GM23338 (cell line): ENCODE measurements around the gene MARS2. TPM values are rescaled to one million over a fixed set of nuclear protein-coding genes. Genes with fewer than 3 reads are reported as not detected.

Experiments used
- ATAC-seq: fragments of 200-7000 bp; cut with Tn5 transposase; 3 replicates; pipeline ENCODE4 v1.9.1; 2020
- DNase-seq: peaks from one replicate; pipeline ENCODE4 v3.0.0-alpha.2; 2015; ENCODE audit warnings: low spot score
- H2AFZ ChIP-seq: fragments of 200-600 bp; sonication (generic); 2 replicates; pipeline ENCODE4 v1.8.0; 2016; ENCODE audit warnings: antibody characterized with exemption, mild to moderate bottlenecking, moderate library complexity
- H3F3A ChIP-seq: fragments of 200-600 bp; sonication (generic); replicated peaks from 2 replicates; pipeline ENCODE4 v1.8.0; 2017; ENCODE audit warnings: antibody characterized with exemption, mixed run types, low read depth
- H3K27ac ChIP-seq: fragments of 200-600 bp; sonication (generic); 2 replicates; pipeline ENCODE4 v1.6.1; 2016; ENCODE audit warnings: low read depth
- H3K27me3 ChIP-seq: fragments of 200-600 bp; sonication (generic); 2 replicates; pipeline ENCODE4 v1.8.0; 2016; ENCODE audit warnings: mild to moderate bottlenecking, mixed run types, moderate library complexity; ENCODE audit not compliant: insufficient read depth
- H3K36me3 ChIP-seq: fragments of 200-600 bp; sonication (generic); 2 replicates; pipeline ENCODE4 v1.8.0; 2016; ENCODE audit warnings: mild to moderate bottlenecking; ENCODE audit not compliant: insufficient read depth
- H3K4me1 ChIP-seq: fragments of 200-600 bp; sonication (generic); 2 replicates; pipeline ENCODE4 v1.8.0; 2016; ENCODE audit warnings: mild to moderate bottlenecking, moderate library complexity; ENCODE audit not compliant: insufficient read depth
- H3K4me2 ChIP-seq: fragments of 200-600 bp; sonication (generic); 2 replicates; pipeline ENCODE4 v1.7.1; 2017; ENCODE audit warnings: mixed run types
- H3K4me3 ChIP-seq: fragments of 200-600 bp; sonication (generic); 2 replicates; pipeline ENCODE4 v1.6.1; 2016; ENCODE audit warnings: mixed run types
- H3K79me2 ChIP-seq: fragments of 200-600 bp; sonication (generic); replicated peaks from 2 replicates; pipeline ENCODE4 v1.8.0; 2017; ENCODE audit warnings: mild to moderate bottlenecking; ENCODE audit not compliant: insufficient read depth
- H3K9me2 ChIP-seq: fragments of 200-600 bp; sonication (generic); 2 replicates; pipeline ENCODE4 v1.8.0; 2017; ENCODE audit not compliant: insufficient read depth
- H4K20me1 ChIP-seq: fragments of 200-600 bp; sonication (generic); replicated peaks from 2 replicates; pipeline ENCODE4 v1.8.0; 2017; ENCODE audit warnings: mild to moderate bottlenecking; ENCODE audit not compliant: insufficient read depth
- H3K27ac Mint-ChIP-seq: 2 replicates; pipeline ENCODE4 v1.8.0; 2020; ENCODE audit warnings: inconsistent platforms, mild to moderate bottlenecking, moderate library complexity, mixed read lengths
- H3K27me3 Mint-ChIP-seq: 3 replicates; pipeline ENCODE4 v1.8.0; 2022; ENCODE audit warnings: low read depth, mild to moderate bottlenecking, moderate library complexity, mixed read lengths, inconsistent platforms; ENCODE audit not compliant: insufficient read depth, poor library complexity
- H3K36me3 Mint-ChIP-seq: 3 replicates; pipeline ENCODE4 v1.8.0; 2021; ENCODE audit warnings: low read depth, mild to moderate bottlenecking, inconsistent platforms, moderate library complexity, mixed read lengths
- H3K4me1 Mint-ChIP-seq: 3 replicates; pipeline ENCODE4 v1.8.0; 2020; ENCODE audit warnings: mild to moderate bottlenecking, inconsistent platforms, mixed read lengths
- H3K4me3 Mint-ChIP-seq: 3 replicates; pipeline ENCODE4 v1.8.0; 2021; ENCODE audit warnings: moderate library complexity, mild to moderate bottlenecking, inconsistent platforms, mixed read lengths
- H3K9me3 Mint-ChIP-seq: 3 replicates; pipeline ENCODE4 v1.8.0; 2020; ENCODE audit warnings: moderate library complexity, mild to moderate bottlenecking, inconsistent platforms, mixed read lengths
- CREB1 ChIP-seq: fragments of 250-450 bp; sonication (Bioruptor Pico); IDR thresholded peaks from 2 replicates; pipeline ENCODE4 v1.5.0; 2020; ENCODE audit warnings: low read depth, mild to moderate bottlenecking, moderate library complexity
- ETS1 ChIP-seq: IDR thresholded peaks from 2 replicates; pipeline ENCODE4 v1.6.1; 2016; ENCODE audit warnings: antibody characterized with exemption
- EZH2 ChIP-seq: fragments of 200-600 bp; sonication (generic); IDR thresholded peaks from one replicate; pipeline ENCODE4 v1.8.0; 2017; ENCODE audit warnings: antibody characterized with exemption, mild to moderate bottlenecking, low read depth; ENCODE audit not compliant: unreplicated experiment
- EZH2phosphoT487 ChIP-seq: fragments of 200-600 bp; sonication (generic); IDR thresholded peaks from one replicate; pipeline ENCODE4 v1.8.1; 2018; ENCODE audit warnings: antibody characterized with exemption; ENCODE audit not compliant: unreplicated experiment
- JUNB ChIP-seq: IDR thresholded peaks from one replicate; pipeline ENCODE4 v1.6.1; 2016; ENCODE audit warnings: antibody characterized with exemption; ENCODE audit not compliant: unreplicated experiment
- NANOG ChIP-seq: IDR thresholded peaks from 2 replicates; pipeline ENCODE4 v1.6.1; 2016; ENCODE audit warnings: antibody characterized with exemption, borderline replicate concordance
- REST ChIP-seq: IDR thresholded peaks from one replicate; pipeline ENCODE4 v1.6.1; 2018; ENCODE audit warnings: antibody characterized with exemption; ENCODE audit not compliant: unreplicated experiment
- STAT1 ChIP-seq: IDR thresholded peaks from one replicate; pipeline ENCODE4 v1.6.1; 2016; ENCODE audit warnings: antibody characterized with exemption; ENCODE audit not compliant: unreplicated experiment
- ZNF114 ChIP-seq: fragments of 250-450 bp; sonication (Bioruptor Pico); IDR thresholded peaks from 2 replicates; pipeline ENCODE4 v1.5.0; 2020; ENCODE audit warnings: mild to moderate bottlenecking, moderate library complexity
- ZNF331 ChIP-seq: fragments of 250-450 bp; sonication (Bioruptor Pico); IDR thresholded peaks from 2 replicates; pipeline ENCODE4 v1.5.0; 2020; ENCODE audit warnings: low read depth, mild to moderate bottlenecking, moderate library complexity
- ZNF462 ChIP-seq: fragments of 250-450 bp; sonication (Bioruptor Pico); IDR thresholded peaks from 2 replicates; pipeline ENCODE4 v1.5.0; 2020; ENCODE audit warnings: mild to moderate bottlenecking, moderate library complexity
- polyA plus RNA-seq: library from polyadenylated mRNA; unstranded; fragments of >200 nt; fragmentation: Nextera tagmentation; extraction: Ambion mirVana; gene quantifications from 2 replicates; pipeline ENCODE4 v1.2.1, GENCODE V29; 2016
- total RNA-seq: library from RNA; depleted of rRNA; stranded (reverse); fragments of >200 nt; shearing (Covaris generic); gene quantifications from 2 replicates; pipeline ENCODE4 v1.2.3, GENCODE V29; 2014

MARS2 gene
- total and polyA plus RNA-seq, 2 experiments from 2014 or later = 13.7 to 48.2 TPM

DNA sequence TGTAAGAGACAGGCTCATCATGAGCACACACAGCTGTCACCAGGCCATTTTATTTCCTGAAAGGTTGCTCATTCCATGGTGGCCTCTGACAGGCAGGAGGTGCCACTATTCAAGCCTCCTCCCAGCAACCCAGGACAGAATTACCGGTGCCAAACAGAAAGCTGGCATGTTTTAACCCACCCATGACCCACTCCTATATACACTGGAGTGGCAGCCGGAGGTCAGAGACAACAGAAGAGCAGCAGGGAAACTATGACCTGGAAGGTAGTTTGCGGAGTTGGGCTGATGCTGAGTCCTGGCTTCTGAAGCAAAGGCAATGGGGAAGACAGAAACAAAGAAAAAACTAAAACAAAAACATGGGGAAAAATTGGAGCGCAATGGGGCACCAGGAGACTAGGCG, 32.1 kb upstream of the MARS2 start:
- H3K4me1 Mint-ChIP-seq = peaks cover 35% of the 10 kb centered on the region
- no peak overlapping the region for H3K4me3 ChIP-seq
- TF ChIP-seq ETS1 (no peak), EZH2phosphoT487 (no peak), JUNB (no peak), STAT1 (no peak), ZNF114 (CRISPR knock-in tag) (no peak), ZNF331 (no peak), REST (no peak), ZNF462 (CRISPR knock-in tag) (no peak), CREB1 (CRISPR knock-in tag) (no peak), EZH2 (no peak), NANOG (no peak)
- H3F3A ChIP-seq = no peaks in the 10 kb centered on the region
- H3K4me3 Mint-ChIP-seq = peak overlapping the region; percentile 27
- peak; percentile 16 for DNase-seq
- no peaks in the 10 kb centered on the region for H4K20me1 ChIP-seq
- no peaks in the 10 kb centered on the region for H3K79me2 ChIP-seq
- no peaks in the 10 kb centered on the region for H3K9me3 Mint-ChIP-seq
- H3K4me1 ChIP-seq = peaks cover 42% of the 10 kb centered on the region
- H3K36me3 ChIP-seq = no peaks in the 10 kb centered on the region
- H3K36me3 Mint-ChIP-seq = no peaks in the 10 kb centered on the region; the same call in 2 of the 3 replicates
- no peaks in the 10 kb centered on the region for H3K9me2 ChIP-seq
- no peak overlapping the region for H2AFZ ChIP-seq
- no peaks in the 10 kb centered on the region for H3K27me3 ChIP-seq
- peak; percentile 64 for ATAC-seq
- H3K27me3 Mint-ChIP-seq = no peaks in the 10 kb centered on the region
- H3K4me2 ChIP-seq = peak overlapping the region; percentile 53
- H3K27ac ChIP-seq = peak overlapping the region; percentile 13; the same call in 1 of the 2 replicates
- peak overlapping the region; percentile 46; the same call in 1 of the 2 replicates for H3K27ac Mint-ChIP-seq
